OCI-LY7 (cell line): ENCODE data around the gene TNFRSF17. TPM values are rescaled to one million over a fixed set of nuclear protein-coding genes. Genes with fewer than 3 reads are reported as not detected.

Experiments used
- BruUV-seq: library from RNA; stranded (reverse); fragments of 400-500 nt; replicated peaks from 2 replicates; lab custom pipeline; 2021; lab: Mats Ljungman, UMichigan
- CTCF ChIA-PET: fragments of 300-600 bp; sonication (Branson Sonifier 250); formaldehyde crosslinking; loops from one replicate; lab custom pipeline; 2022; ENCODE audit warnings: antibody characterized with exemption; ENCODE audit not compliant: unreplicated experiment; lab: Charles Lee
- POLR2A ChIA-PET: fragments of 300-600 bp; sonication (Branson Sonifier 250); formaldehyde crosslinking; loops from one replicate; lab custom pipeline; 2022; ENCODE audit warnings: antibody characterized with exemption; lab: Charles Lee
- DNase-seq: peaks from one replicate; pipeline ENCODE4 v3.0.0-alpha.2; 2015; ENCODE audit warnings: low spot score
- H2AFZ ChIP-seq: fragments of 200-600 bp; sonication (generic), shearing (Covaris generic); 2 replicates; pipeline ENCODE4 v1.6.1; 2014; ENCODE audit warnings: mild to moderate bottlenecking, antibody characterized with exemption, low read length, moderate library complexity
- H3K27ac ChIP-seq: fragments of 200-600 bp; sonication (generic); 2 replicates; pipeline ENCODE4 v1.5.1; 2014; ENCODE audit warnings: mixed run types, low read depth, mild to moderate bottlenecking, moderate library complexity, low read length, inconsistent platforms; ENCODE audit not compliant: poor library complexity, severe bottlenecking
- H3K36me3 ChIP-seq: fragments of 200-600 bp; sonication (generic); 2 replicates; pipeline ENCODE4 v1.6.1; 2014; ENCODE audit warnings: mild to moderate bottlenecking, antibody characterized with exemption, low read length, moderate library complexity, mixed read lengths; ENCODE audit not compliant: insufficient read depth
- H3K4me1 ChIP-seq: fragments of 200-600 bp; sonication (generic); 2 replicates; pipeline ENCODE4 v1.5.1; 2014; ENCODE audit warnings: mild to moderate bottlenecking, low read length; ENCODE audit not compliant: insufficient read depth, poor library complexity, severe bottlenecking
- H3K4me2 ChIP-seq: fragments of 200-600 bp; sonication (generic); 2 replicates; pipeline ENCODE4 v1.6.1; 2014; ENCODE audit warnings: mild to moderate bottlenecking, low read length
- H3K4me3 ChIP-seq: fragments of 200-600 bp; sonication (generic); 2 replicates; pipeline ENCODE4 v1.5.1; 2014; ENCODE audit warnings: mild to moderate bottlenecking, low read depth, low read length; ENCODE audit not compliant: poor library complexity, severe bottlenecking
- H3K79me2 ChIP-seq: fragments of 200-600 bp; sonication (generic); 2 replicates; pipeline ENCODE4 v1.6.1; 2016; ENCODE audit warnings: low read depth, mild to moderate bottlenecking, low read length, moderate library complexity, mixed read lengths; ENCODE audit not compliant: insufficient read depth
- H3K9me2 ChIP-seq: fragments of 200-600 bp; sonication (generic); 2 replicates; pipeline ENCODE4 v1.6.1; 2016; ENCODE audit warnings: mild to moderate bottlenecking, low read length, mixed read lengths; ENCODE audit not compliant: insufficient read depth
- H3K9me3 ChIP-seq: fragments of 200-600 bp; sonication (generic); 2 replicates; pipeline ENCODE4 v1.6.1; 2014; ENCODE audit warnings: mild to moderate bottlenecking, mixed run types, low read length, mixed read lengths
- H4K20me1 ChIP-seq: fragments of 200-600 bp; sonication (generic); 2 replicates; pipeline ENCODE4 v1.6.1; 2014; ENCODE audit warnings: mild to moderate bottlenecking, antibody characterized with exemption, low read length, moderate library complexity, mixed read lengths; ENCODE audit not compliant: insufficient read depth
- EZH2phosphoT487 ChIP-seq: fragments of 200-600 bp; sonication (generic); IDR thresholded peaks from 2 replicates; pipeline ENCODE4 v1.6.1; 2018; ENCODE audit warnings: low read depth, borderline replicate concordance, mild to moderate bottlenecking, mixed run types, antibody characterized with exemption, low read length, moderate library complexity, mixed read lengths
- intact Hi-C: fragments of 100-400 bp; cut with micrococcal nuclease; formaldehyde crosslinking; loops from one replicate; pipeline ENCODE4 v1.10.0; 2022; ENCODE audit not compliant: unreplicated experiment
- total RNA-seq, 2 experiments: library from RNA; depleted of rRNA in 1 of 2; stranded (reverse); fragments of >200 nt in 1 of 2; shearing (Covaris generic) in 1 of 2; gene quantifications; 2 replicates each; pipeline ENCODE4 v1.2.3, GENCODE V29; 2014 to 2022
- TF ChIP-seq, protein P1 (sequence below): fragments of 200-600 bp; sonication (generic); conservative IDR thresholded peaks from 2 replicates; pipeline ENCODE4 v1.5.1; 2014; ENCODE audit warnings: mild to moderate bottlenecking, antibody characterized with exemption, low read length, moderate library complexity, mixed read lengths

TNFRSF17 gene
- total RNA-seq, 2 experiments from 2014 or later, result 33.6 to 58.2 TPM

DNA sequence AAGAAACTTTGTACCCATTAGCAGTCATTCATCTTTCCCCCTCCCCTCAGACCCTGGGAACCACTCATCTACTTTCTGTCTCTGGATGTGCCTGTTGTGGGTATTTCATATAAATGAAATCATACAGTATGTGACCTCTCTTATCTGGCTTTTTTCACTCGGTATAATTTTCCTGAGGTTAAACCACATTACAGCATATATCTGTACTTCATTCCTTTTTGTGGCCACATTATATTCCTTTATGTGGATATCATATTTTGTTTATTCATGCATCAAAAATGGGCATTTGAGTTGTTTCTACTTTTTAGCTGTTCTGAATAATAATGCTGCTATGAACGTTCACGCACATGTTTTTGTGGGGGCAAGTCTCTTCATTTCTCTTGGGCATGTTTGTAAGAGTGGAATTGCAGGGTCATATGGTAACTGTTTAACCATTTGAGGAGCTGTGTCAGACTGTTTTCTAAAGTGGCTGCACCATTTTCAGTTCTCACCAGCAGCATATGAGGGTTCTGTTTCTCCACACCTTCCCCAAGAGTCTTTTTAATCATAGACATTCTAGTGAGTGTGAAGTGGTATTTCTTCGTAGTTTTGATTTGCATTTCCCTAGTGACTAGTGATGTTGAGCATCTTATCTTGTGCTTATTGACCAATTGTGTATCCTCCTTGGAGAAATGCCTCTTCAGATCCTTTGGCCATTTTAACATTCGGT, 15.3 kb downstream of the TNFRSF17 start:
- H3K9me2 ChIP-seq, result no peaks in the 10 kb centered on the region
- no peak overlapping the region for H2AFZ ChIP-seq
- H3K9me3 ChIP-seq, result no peaks in the 10 kb centered on the region
- no TSS peak for BruUV-seq
- no peak overlapping the region for H3K27ac ChIP-seq
- CTCF ChIA-PET, result no interaction called here
- H4K20me1 ChIP-seq, result no peaks in the 10 kb centered on the region
- intact Hi-C loops, result loop anchor here (2.0 kb wide), 1 partner anchor 25 kb away; no protein-coding TSS in a partner anchor
- no peak for DNase-seq
- H3K36me3 ChIP-seq, result no peaks in the 10 kb centered on the region
- peak overlapping the region; percentile 25 for H3K4me2 ChIP-seq
- H3K4me1 ChIP-seq, result peaks cover 46% of the 10 kb centered on the region
- peaks cover 34% of the 10 kb centered on the region; the same call in 1 of the 2 replicates for H3K79me2 ChIP-seq
- POLR2A ChIA-PET, result no interaction called here
- no peak overlapping the region for H3K4me3 ChIP-seq
- TF ChIP-seq, protein P1, sequence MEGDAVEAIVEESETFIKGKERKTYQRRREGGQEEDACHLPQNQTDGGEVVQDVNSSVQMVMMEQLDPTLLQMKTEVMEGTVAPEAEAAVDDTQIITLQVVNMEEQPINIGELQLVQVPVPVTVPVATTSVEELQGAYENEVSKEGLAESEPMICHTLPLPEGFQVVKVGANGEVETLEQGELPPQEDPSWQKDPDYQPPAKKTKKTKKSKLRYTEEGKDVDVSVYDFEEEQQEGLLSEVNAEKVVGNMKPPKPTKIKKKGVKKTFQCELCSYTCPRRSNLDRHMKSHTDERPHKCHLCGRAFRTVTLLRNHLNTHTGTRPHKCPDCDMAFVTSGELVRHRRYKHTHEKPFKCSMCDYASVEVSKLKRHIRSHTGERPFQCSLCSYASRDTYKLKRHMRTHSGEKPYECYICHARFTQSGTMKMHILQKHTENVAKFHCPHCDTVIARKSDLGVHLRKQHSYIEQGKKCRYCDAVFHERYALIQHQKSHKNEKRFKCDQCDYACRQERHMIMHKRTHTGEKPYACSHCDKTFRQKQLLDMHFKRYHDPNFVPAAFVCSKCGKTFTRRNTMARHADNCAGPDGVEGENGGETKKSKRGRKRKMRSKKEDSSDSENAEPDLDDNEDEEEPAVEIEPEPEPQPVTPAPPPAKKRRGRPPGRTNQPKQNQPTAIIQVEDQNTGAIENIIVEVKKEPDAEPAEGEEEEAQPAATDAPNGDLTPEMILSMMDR, result no peak
- TF ChIP-seq EZH2phosphoT487, result no peak

DNA sequence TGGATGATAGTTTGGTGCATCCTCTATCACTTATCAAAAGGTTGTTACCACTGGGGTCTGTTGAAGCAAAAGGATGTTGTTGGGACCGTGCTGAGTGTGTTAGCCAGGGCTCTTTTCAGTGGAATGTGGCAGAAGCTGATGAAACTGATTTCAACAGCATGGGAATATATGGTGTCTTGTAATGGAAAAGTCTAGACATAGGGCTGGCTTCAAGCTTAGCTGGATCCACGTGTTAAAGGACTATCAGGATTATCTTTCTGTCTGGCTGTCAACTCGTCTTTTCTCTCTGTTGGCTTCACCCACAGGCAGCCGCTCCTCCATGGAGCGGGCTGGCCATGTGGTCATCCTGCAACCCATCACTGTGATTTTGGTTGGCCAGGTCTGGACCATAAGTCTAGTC, 20.2 kb downstream of the TNFRSF17 start:
- H3K4me2 ChIP-seq, result no peak overlapping the region
- peaks cover 7% of the 10 kb centered on the region for H3K4me1 ChIP-seq
- no peaks in the 10 kb centered on the region for H3K9me2 ChIP-seq
- H4K20me1 ChIP-seq, result no peaks in the 10 kb centered on the region
- no peaks in the 10 kb centered on the region for H3K36me3 ChIP-seq
- H2AFZ ChIP-seq, result no peak overlapping the region
- DNase-seq, result no peak
- no peak overlapping the region for H3K4me3 ChIP-seq
- TF ChIP-seq, protein P1, result no peak
- TF ChIP-seq EZH2phosphoT487, result no peak
- H3K27ac ChIP-seq, result no peak overlapping the region
- BruUV-seq, result no TSS peak
- ChIA-PET CTCF (interaction anchor here (1.7 kb wide), 1 partner anchor 8 kb away, joined by 4 read pairs; the partner anchor contains the start of gene SNX29), POLR2A (no interaction called here)
- 0 out of 2 replicates have a peak, but pooled peaks cover 3% of the 10 kb centered on the region for H3K79me2 ChIP-seq
- intact Hi-C loops, result no loop called here
- H3K9me3 ChIP-seq, result no peaks in the 10 kb centered on the region

GRCh38 chr16:11986521-11987057, 21.6 kb downstream of the TNFRSF17 start:
- H3K4me3 ChIP-seq, result no peak overlapping the region
- H4K20me1 ChIP-seq, result no peaks in the 10 kb centered on the region

More at GRCh38 chr16:11986521-11987057, 21.6 kb downstream of the TNFRSF17 start:
- no peak overlapping the region for H3K27ac ChIP-seq
- intact Hi-C loops, result no loop called here
- ChIA-PET POLR2A (no interaction called here), CTCF (interaction anchor here (1.7 kb wide), 1 partner anchor 10 kb away, joined by 4 read pairs; the partner anchor contains the start of gene SNX29)
- H2AFZ ChIP-seq, result no peak overlapping the region
- H3K36me3 ChIP-seq, result no peaks in the 10 kb centered on the region
- no peak for TF ChIP-seq EZH2phosphoT487
- TF ChIP-seq, protein P1, result no peak
- no peaks in the 10 kb centered on the region for H3K9me2 ChIP-seq
- no peaks in the 10 kb centered on the region for H3K4me1 ChIP-seq
- BruUV-seq, result no TSS peak
- DNase-seq, result no peak
- no peak overlapping the region for H3K4me2 ChIP-seq
- no peaks in the 10 kb centered on the region for H3K79me2 ChIP-seq
- no peaks in the 10 kb centered on the region for H3K9me3 ChIP-seq
